Pancreas (tissue), 10 donors: ENCODE data around the gene TRMT44. TPM values are rescaled to one million over a fixed set of nuclear protein-coding genes. Genes with fewer than 3 reads are reported as not detected.

Experiments
- ATAC-seq, 4 donors: fragments of 200-7000 bp; cut with Tn5 transposase; one replicate each; pipeline versions ENCODE4 v1.8.0 to v1.9.1; 2020; ENCODE audit warnings: mild to moderate bottlenecking in 4 of 4, moderate library complexity in 4 of 4
- DNase-seq, 6 donors: peaks; one replicate each; pipeline ENCODE4 v3.0.0-alpha.2; 2020
- FAIRE-seq: peaks from 2 replicates; lab custom pipeline; 2012; peaks lifted over from hg19 to GRCh38; lab: Jason Lieb, UNC
- H3K27ac ChIP-seq, 4 donors: fragments of 200-600 bp; sonication (generic); 1 replicate in 3 of 4; 2 replicates in 1 of 4; pipeline versions ENCODE4 v1.5.0 to v1.8.0; 2020
- H3K27me3 ChIP-seq, 4 donors: fragments of 200-600 bp; one replicate each; pipeline ENCODE4 v1.8.0; 2021
- H3K36me3 ChIP-seq, 3 donors: fragments of 200-600 bp; sonication (generic) in 1 of 3; one replicate each; pipeline versions ENCODE4 v1.5.0 to v1.8.0; 2020 to 2021
- H3K4me1 ChIP-seq, 3 donors: fragments of 200-600 bp; one replicate each; pipeline ENCODE4 v1.8.0; 2021
- H3K4me3 ChIP-seq, 4 donors: fragments of 200-600 bp; sonication (generic) in 2 of 4; one replicate each; pipeline versions ENCODE4 v1.5.0 to v1.8.0; 2020 to 2021
- H3K9me3 ChIP-seq, 4 donors: fragments of 200-600 bp; one replicate each; pipeline ENCODE4 v1.8.0; 2021
- CTCF ChIP-seq, 4 donors: fragments of 200-600 bp; sonication (generic) in 3 of 4; IDR thresholded peaks; one replicate each; pipeline versions ENCODE4 v1.5.0 to v1.8.0; 2021; ENCODE audit warnings: antibody characterized with exemption in 4 of 4
- WGBS, 2 donors: extraction: QIAGEN DNeasy Blood & Tissue Kit; methylation state at CpG; one replicate each; pipeline ENCODE4 v1.1.7; 2013; 5-methylcytosine and 5-hydroxymethylcytosine counted together
- intact Hi-C, 3 donors: fragments of 100-400 bp; cut with DNase I; formaldehyde crosslinking; loops; one replicate each; pipeline versions ENCODE4 v1.11.1 to v1.14.2; 2022
- polyA plus RNA-seq, 2 donors: library from polyadenylated mRNA; stranded (reverse); fragments of 200-250 nt; gene quantifications; one replicate each; pipeline ENCODE4 v1.2.3, GENCODE V29; 2013
- total RNA-seq, 6 donors: library from RNA; stranded (reverse); fragmentation: NEBNext Ultra II Directional in 4 of 6; extraction: Animal tissue kit (Norgen Biotek cat#: 25700) in 4 of 6; gene quantifications; one replicate each; pipeline versions ENCODE4 v1.2.1 to v1.2.4, GENCODE V29; 2021 to 2023
- donor health status: healthy with polysubstance abuse.
- donor health status: DM: no; HTN: no; CAD: no; lungs with moderate emphysema.
- donor health status: DM: no; HTN: no; CAD: no.
- donor health status: control.
- donor health status: control.
- donor health status: Bipolar disorder and iron deficiency.
- donor health status: DM: yes; HTN: yes; CAD: no.
- donor health status: DM: no; HTN: no; CAD: no.
- donor health status: DM: no; HTN: no; CAD: no.
- donor health status: DM: yes; HTN: yes; CAD: no.

TRMT44 gene
- total RNA-seq (10 to 100 TPM in 2 of 6 donors, 1 to 10 TPM in 4; 6.1 to 14.0 (median 9.2) TPM), polyA plus RNA-seq (1 to 10 TPM; 7.0 to 8.6 TPM)

GRCh38 chr4:8440492-8441311, at the start of gene TRMT44, which contains the start of gene ACOX3:
Gene TRMT44 (plus strand): TSS chr4:8440777. CDS start chr4:8440823, 46 bp downstream.
Gene ACOX3 (minus strand): TSS chr4:8440723. CDS start chr4:8416521, 24,202 bp downstream.
- no peak for FAIRE-seq
- intact Hi-C loops, result no loop called here
- Histone ChIP-seq H3K4me1 (peaks cover 5 to 30% (median 20%) of the 10 kb centered on the region in 3 donors), H3K27me3 (no peaks in the 10 kb centered on the region), H3K27ac (peak within 1 kb of the TSS; percentile 86 to 97 (median 96)), H3K4me3 (peak within 1 kb of the TSS; percentile 64 to 100 (median 99)), H3K9me3 (no peaks in the 10 kb centered on the region), H3K36me3 (no peaks in the 10 kb centered on the region)
- WGBS, 2 donors, result 0% methylated on average over 58 to 60 of the region's 60 CpGs
- peak; percentile 89 to 97 (median 92) for ATAC-seq
- peak; percentile 87 to 99 (median 96) for DNase-seq
- no peak for TF ChIP-seq CTCF (IDR thresholded peaks at IDR 0.05)

GRCh38 chr4:8391071-8391470, 49.5 kb upstream of the TRMT44 start:
- Histone ChIP-seq H3K36me3 (peaks cover 0 to 43% (median 18%) of the 10 kb centered on the region in 3 donors), H3K9me3 (no peaks in the 10 kb centered on the region), H3K27me3 (no peaks in the 10 kb centered on the region), H3K4me3 (no peak overlapping the region), H3K4me1 (no peaks in the 10 kb centered on the region), H3K27ac (no peak overlapping the region)
- ATAC-seq, result no peak
- no peak for DNase-seq
- intact Hi-C loops, result no loop called here
- 91 to 92% methylated on average over 7 of the region's 7 CpGs for WGBS, 2 donors
- FAIRE-seq, result no peak
- TF ChIP-seq CTCF (IDR thresholded peaks at IDR 0.05), result no peak

- DNase-seq (no peak), ATAC-seq (peak in 3 of 4 donors; percentile 35 to 43 (median 38)), FAIRE-seq (no peak)
- peaks cover 0 to 41% (median 18%) of the 10 kb centered on the region in 3 donors for H3K36me3 ChIP-seq
- H3K9me3 ChIP-seq, result no peaks in the 10 kb centered on the region
- H3K27ac ChIP-seq, result no peak overlapping the region
- no peak overlapping the region for H3K4me3 ChIP-seq
- no peaks in the 10 kb centered on the region for H3K4me1 ChIP-seq
- no peak for TF ChIP-seq CTCF (IDR thresholded peaks at IDR 0.05)
- no peaks in the 10 kb centered on the region for H3K27me3 ChIP-seq
- 83 to 87% methylated on average over 9 of the region's 9 CpGs for WGBS, 2 donors
- intact Hi-C loops, result no loop called here
Observed at GRCh38 chr4:8391972-8392371, 48.6 kb upstream of the TRMT44 start.

GRCh38 chr4:8392591-8393190, 47.9 kb upstream of the TRMT44 start:
- H3K4me3 ChIP-seq, result no peak overlapping the region
- intact Hi-C loops, result no loop called here
- DNase-seq (no peak), ATAC-seq (no peak), FAIRE-seq (no peak)
- H3K27ac ChIP-seq, result no peak overlapping the region
- no peaks in the 10 kb centered on the region for H3K4me1 ChIP-seq
- H3K27me3 ChIP-seq, result no peaks in the 10 kb centered on the region
- peaks cover 0 to 34% (median 18%) of the 10 kb centered on the region in 3 donors for H3K36me3 ChIP-seq
- WGBS, 2 donors, result 80 to 94% methylated on average over 15 of the region's 15 CpGs
- no peaks in the 10 kb centered on the region for H3K9me3 ChIP-seq
- no peak for TF ChIP-seq CTCF (IDR thresholded peaks at IDR 0.05)
